Activated CD8-positive, alpha-beta memory T cell treated with anti-CD3 and anti-CD28 coated beads, Interleukin-2, amount 50 U/mL, for 48 hours (primary cell): ENCODE measurements around the gene EIF3J.
"Not testable (repeated sequence)": the region's sequence is repeated elsewhere in the genome, so short reads cannot be mapped to it uniquely, and the experiment has no call there.

ENCODE experiments used
- DNase-seq: peaks from one replicate; pipeline ENCODE4 v3.0.0-alpha.2; 2020

The EIF3J gene

DNA sequence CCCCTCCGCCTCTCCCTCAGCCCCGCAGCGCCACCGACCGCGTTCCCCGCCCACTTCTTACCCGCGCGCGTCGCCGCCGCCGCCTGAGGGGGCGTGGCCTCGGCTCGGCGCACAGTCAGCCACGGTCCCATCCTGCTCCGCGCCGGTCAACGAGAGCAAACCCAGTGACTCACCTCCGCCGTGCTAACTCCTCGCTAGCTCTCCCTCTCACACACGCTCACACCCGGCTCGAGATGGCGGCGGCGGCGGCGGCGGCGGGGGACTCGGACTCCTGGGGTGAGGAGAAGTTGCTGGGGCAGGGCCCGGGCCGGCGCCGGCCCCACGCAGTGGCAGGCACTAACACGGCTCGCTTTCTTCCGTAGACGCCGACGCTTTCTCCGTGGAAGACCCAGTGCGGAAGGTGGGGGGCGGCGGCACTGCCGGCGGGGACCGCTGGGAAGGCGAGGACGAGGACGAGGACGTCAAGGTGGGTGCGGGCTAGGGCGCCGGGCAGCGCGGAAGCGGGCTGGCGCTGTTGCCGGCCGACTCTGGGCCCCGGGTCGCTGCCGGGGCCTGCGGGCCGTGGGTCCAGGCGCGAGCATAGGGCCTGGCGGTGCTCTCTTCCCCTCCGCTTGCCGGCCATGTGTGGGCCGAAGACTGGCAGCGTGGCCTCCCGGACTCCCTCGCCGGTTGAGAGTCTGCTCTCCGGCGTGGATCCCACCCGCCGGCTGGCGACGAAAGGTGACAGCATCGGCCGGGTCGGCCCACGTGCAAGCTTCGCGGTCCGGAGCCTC, at the start of gene EIF3J:
Gene EIF3J (plus strand): TSS at position 186 of the 773 bp plus-strand sequence. CDS start 48 bp downstream, at position 234.
- DNase-seq = peak; percentile 95

DNA sequence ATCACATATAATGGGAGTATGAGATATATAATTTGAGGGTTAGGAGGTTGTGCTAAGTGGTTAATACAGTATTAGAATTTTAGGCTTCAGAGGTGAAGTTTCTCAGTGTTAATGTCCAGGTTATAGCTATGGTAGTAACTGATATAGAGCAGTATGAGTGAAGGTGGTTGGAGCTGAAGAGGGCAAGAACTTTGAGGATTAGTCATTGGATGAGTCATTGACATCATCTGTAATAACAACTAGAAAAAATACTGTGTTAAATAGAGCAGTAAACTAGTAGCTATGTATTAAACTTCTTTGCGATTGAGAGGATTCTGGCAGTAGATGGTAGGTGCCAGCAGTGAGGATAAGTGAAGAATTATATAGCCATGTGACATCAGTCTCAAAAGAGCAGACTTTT, 47.5 kb upstream of the EIF3J start:
- no peak for DNase-seq

DNA sequence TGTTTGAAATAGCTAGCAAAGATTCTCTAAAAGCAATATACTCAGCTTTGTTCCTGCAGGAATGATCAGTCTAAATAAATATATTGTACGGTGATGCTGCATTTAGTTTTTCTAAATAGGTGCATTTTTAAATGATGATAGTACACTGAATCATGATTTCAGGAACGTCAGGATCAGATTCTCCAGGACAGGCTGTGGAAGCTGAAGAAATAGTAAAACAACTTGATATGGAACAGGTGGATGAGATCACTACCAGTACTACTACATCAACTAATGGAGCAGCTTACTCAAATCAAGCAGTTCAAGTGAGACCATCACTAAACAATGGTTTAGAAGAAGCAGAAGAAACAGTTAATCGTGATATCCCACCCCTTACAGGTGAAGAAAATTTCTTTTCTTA, 46.3 kb upstream of the EIF3J start:
- no peak for DNase-seq

- no peak for DNase-seq
These were observed 44.9 kb upstream of the EIF3J start for GRCh38 chr15:44492040-44492439.

GRCh38 chr15:44492672-44493071, 44.3 kb upstream of the EIF3J start:
- no peak for DNase-seq

DNA sequence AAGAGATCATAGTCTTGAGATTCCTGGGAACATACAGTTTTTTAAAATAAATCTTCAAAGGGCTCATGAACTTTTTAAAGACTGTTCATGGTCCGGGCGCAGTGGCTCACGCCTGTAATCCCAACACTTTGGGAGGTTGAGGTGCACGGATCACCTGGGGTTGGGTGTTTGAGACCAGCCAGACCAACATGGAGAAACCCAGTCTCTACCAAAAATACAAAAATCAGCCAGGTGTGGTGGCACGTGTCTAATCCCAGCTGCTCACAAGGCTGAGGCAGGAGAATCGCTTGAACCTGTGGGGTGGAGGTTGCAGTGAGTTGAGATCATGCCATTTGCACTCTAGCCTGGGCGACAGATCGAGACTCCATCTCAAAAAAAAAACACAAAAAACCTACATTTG, 41.4 kb upstream of the EIF3J start:
- no peak for DNase-seq

- DNase-seq = no peak
These were observed 36.4 kb upstream of the EIF3J start for GRCh38 chr15:44500555-44500954.

GRCh38 chr15:44501768-44502366, 35.1 kb upstream of the EIF3J start:
- DNase-seq = no peak

- no peak for DNase-seq
These were observed 20.5 kb upstream of the EIF3J start for GRCh38 chr15:44516436-44516835.

DNA sequence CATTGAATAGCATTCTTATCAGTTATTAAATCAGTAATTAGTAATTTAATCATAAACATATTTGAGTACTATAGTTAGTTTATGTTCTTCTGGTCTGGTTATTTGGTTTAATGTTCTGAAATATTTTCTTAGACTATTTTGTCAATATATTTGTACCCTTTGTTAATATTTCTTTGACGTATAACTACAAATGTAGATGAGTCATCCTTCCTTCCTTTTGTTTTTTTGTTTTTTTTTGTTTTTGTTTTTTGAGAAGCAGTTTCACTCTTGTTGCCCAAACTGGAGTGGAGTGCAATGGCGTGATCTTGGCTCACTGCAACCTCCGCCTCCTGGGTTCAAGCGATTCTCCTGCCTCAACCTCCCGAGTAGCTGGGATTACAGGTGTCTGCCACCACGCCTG, 17.4 kb upstream of the EIF3J start:
- no peak for DNase-seq

- DNase-seq = no peak
These were observed 11.9 kb upstream of the EIF3J start for GRCh38 chr15:44525018-44525417.

- no peak for DNase-seq
These were observed 9.7 kb upstream of the EIF3J start for GRCh38 chr15:44527241-44527640.

DNA sequence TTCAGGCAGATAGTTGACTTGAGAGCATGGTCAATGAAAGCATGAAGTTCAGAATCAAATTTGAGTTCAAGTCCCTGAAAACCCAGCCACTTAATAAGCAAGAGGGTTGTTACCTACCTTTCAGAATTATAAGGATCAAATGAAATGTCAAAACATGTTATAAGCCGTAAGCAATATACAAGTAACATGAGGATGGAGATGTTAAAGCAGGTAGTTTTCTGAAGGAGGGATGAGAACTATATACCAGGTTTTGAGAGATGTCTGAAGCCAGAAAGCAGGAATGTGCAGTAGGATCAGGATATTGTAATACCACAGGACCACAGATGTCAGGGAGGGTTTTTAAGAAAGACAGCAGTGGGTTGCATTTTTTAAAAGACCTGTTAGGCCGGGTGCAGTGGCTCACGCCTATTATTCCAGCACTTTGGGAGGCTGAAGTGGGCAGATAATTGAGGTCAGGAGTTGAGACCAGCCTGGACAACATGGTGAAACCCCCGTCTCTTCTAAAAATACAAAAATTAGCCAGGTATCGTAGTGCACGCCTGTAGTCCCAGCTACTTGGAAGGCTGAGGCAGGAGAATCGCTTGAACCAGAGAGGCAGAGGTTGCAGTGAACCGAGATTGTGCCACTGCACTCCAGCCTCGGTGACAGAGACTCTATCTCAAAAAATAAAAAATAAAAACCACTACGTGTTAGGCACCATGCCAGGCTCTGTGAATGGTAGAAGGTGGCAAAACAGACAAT, 6.9 kb upstream of the EIF3J start:
- no peak for DNase-seq

- no peak for DNase-seq
These were observed 6.3 kb upstream of the EIF3J start for GRCh38 chr15:44530653-44531052.

- not testable (repeated sequence) for DNase-seq
These were observed 4.7 kb upstream of the EIF3J start for GRCh38 chr15:44532275-44532674.

- no peak for DNase-seq
These were observed 4.3 kb upstream of the EIF3J start for GRCh38 chr15:44532689-44533088.

GRCh38 chr15:44535092-44535491, 1.9 kb upstream of the EIF3J start:
- DNase-seq = no peak

DNA sequence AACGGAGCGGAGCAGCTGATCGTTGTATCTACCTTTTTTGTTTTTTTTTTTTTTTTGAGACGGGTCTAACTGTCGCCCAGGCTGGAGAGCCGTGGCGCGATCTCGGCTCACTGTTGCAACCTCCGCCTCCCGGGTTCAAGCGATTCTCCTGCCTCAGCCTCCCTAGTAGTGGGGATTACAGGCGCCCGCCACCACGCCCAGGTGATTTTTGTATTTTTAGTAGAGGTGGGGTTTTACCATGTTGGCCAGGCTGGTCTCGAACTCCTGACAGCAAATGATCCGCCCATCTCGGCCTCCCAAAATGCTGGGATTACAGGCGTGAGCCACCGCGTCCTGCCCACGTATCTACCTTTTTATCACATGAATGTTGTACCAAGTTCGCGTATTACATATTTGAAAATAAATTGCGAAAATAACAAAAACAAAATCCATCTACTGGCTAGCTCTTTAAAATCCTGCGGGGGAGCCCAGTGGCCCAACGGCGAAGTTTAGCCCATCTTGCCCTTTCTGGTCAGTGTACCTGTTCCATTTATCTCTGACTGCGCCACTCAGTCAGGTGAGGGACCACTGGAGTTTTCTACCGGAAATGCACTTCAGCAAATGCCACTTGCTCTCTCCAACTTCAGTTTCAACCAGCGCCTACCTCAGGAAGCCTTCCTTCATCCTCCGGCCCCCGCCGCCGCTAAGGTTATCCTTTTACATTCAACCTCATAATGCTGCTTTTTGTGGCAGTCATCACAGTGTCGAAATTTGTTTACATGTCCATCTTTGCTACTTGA, 1.2 kb upstream of the EIF3J start:
- no peak for DNase-seq

DNA sequence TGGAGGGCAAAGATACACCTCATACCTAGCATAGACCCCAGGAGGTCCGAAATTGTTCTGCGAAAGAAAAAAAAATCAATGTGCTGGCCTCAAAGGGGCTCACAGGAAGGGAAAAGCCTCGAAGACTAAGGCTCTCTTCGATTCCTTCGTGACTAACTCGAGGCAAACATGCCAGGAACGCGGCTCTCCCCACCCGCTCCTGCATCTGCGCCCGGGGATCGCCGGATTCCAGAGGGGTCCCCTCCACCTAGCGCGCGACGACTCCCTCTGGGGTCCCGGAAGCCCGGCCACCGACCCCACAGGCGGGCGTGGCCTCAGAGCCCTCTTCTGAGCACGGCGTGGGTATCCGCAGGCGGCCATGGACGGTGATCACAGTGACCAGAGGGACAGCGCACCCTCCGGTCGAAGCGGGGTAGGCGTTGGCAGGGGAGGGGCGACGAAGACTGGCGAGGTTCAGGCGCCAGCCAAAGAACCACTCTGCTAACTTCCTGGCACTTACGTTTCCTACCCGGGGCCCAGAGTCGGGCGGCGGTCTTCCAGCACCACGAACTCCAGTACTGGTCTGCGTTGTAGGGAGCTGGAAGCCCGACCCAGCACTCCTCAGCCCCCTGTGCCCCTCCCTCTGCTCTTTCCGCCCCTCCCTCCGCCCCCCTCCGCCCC, 515 bp upstream of the EIF3J start:
- no peak for DNase-seq

DNA sequence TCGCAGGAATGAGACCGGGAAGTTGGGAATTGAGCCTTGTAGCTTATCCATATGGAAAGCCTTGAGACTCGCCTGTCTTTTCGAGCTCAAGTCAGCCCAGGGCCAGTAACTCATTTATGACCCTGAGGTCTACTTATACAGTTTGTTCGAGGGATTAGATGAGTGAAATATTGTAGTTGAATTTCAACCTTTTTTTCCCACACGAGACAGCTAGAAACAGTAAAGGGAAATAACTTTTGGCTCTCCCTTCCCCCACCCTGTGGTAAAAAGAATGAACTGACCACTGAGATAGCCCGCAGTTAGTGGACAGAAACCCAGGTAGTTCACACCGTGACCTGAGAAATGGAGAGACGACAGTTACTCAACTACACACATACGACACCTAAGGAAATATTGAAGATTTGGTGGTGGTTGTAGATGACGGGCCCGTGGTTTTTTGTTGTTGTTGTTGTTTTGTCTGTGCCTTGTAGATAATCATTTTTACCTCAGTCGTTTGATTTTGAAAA, 841 bp downstream of the EIF3J start:
- no peak for DNase-seq

DNA sequence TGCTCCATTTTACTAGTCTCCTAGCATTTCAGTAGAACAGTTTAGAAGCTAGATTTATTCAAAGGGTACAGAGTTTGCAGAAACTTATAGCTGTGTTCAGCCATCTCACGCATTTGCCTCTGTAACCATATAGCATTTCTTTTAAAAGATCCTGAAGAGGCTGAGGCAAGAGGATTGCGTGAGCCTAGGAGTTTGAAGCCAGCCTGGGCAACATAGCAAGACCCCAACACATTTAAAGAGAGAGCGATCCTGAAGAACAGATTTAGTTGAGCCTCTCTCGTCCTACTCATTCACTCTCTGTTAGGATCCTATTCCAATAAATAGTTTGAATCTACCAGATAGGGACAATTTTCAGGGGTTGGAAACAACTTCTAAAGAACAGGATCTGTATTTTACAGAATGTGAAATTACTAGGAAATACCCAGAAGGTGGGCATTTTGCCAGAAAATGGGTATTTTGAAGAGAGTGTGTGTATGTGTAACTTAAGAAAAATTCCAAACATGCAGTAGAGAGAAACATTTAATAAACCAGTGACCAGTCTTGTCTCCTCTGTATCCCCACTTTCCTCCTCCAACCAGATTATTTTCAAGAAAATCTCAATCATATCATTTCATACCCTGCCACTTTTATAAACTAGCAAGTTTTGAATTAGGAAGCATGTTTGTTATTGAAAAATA, 4.5 kb downstream of the EIF3J start:
- DNase-seq = no peak

DNA sequence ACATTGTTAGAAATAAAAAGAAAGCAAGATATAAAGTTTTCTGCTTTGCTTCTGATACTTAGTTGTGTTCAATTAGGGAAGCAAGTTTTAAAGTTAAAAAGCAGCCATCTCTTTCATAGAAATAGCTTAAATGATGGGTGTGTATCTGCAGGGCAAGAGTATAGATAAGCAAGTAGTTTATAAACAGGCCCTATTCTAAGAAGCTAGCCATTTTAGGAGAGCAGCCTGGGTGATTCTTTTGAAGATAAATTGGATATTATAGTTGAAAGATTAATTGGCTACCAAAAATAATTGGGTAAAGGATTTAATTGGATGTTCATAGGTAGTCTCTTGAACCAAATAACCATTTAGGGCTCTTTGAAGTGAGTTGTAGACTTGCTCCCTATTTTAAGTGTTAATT, 5.6 kb downstream of the EIF3J start:
- DNase-seq = no peak
